K562 (cell line): ENCODE data around the gene CRELD2. TPM values are rescaled to one million over a fixed set of nuclear protein-coding genes. Genes with fewer than 3 reads are reported as not detected.

ENCODE experiments used
- DLX4 ChIP-seq: fragments of 250-450 bp; sonication (Bioruptor Pico); IDR thresholded peaks from 2 replicates; pipeline ENCODE4 v1.6.1; 2021; ENCODE audit warnings: mild to moderate bottlenecking
- HCFC1 ChIP-seq: IDR thresholded peaks from 2 replicates; pipeline ENCODE4 v1.6.1; 2012; ENCODE audit warnings: low read depth, low read length, improper control_type of control experiment
- NR0B1 ChIP-seq: fragments of 450-650 bp; IDR thresholded peaks from one replicate; pipeline ENCODE4 v1.6.1; 2018; ENCODE audit warnings: mild to moderate bottlenecking, moderate library complexity; ENCODE audit not compliant: partially characterized antibody
- NRF1 ChIP-seq, 2 experiments: fragments of 450-650 bp; IDR thresholded peaks in 1 of 2; conservative IDR thresholded peaks in 1 of 2; 2 replicates each; pipeline ENCODE4 v1.6.1; 2014; ENCODE audit warnings: mild to moderate bottlenecking in 2 of 2
- REST ChIP-seq, 2 experiments: fragments of 450-650 bp; formaldehyde crosslinking in 1 of 2; IDR thresholded peaks; 2 replicates each; pipeline versions ENCODE4 v1.4.0 to v1.6.1; 2014 to 2020; ENCODE audit warnings: mild to moderate bottlenecking in 2 of 2, borderline replicate concordance in 1 of 2, low read depth in 1 of 2
- SREBF1 ChIP-seq: fragments of 150-350 bp; IDR thresholded peaks from 2 replicates; pipeline ENCODE4 v1.6.1; 2014; ENCODE audit warnings: antibody characterized with exemption, low read depth, low read length, borderline replicate concordance
- STAG1 ChIP-seq: sonication (generic); formaldehyde crosslinking; IDR thresholded peaks from 2 replicates; pipeline ENCODE4 v1.5.0; 2020; ENCODE audit warnings: missing genetic modification reagents, borderline replicate concordance
- ZFP91 ChIP-seq: sonication (generic); formaldehyde crosslinking; IDR thresholded peaks from 2 replicates; pipeline ENCODE4 v1.8.0; 2022; ENCODE audit warnings: mild to moderate bottlenecking, missing genetic modification reagents
- polyA plus RNA-seq, 8 experiments: library from polyadenylated mRNA; depleted of rRNA in 4 of 8; stranded (reverse) in 5 of 8; unstranded in 3 of 8; fragments of >200 nt; fragmentation: Nextera tagmentation in 2 of 8; fragmentation: Illumina TruSeq in 1 of 8; extraction: Ambion mirVana in 2 of 8; extraction: Trizol in 1 of 8; gene quantifications; 2 replicates each; pipeline versions ENCODE4 v1.2.1 to v1.2.3, GENCODE V29; 2011 to 2014; ENCODE audit warnings: inconsistent platforms in 1 of 8, missing spikeins in 1 of 8
- total RNA-seq, 7 experiments: library from RNA; depleted of rRNA in 6 of 7; stranded (reverse); fragments of >200 nt in 6 of 7; fragmentation: Illumina TruSeq in 2 of 7; extraction: Trizol in 2 of 7; gene quantifications; 2 replicates each; pipeline versions ENCODE4 v1.2.1 to v1.2.3, GENCODE V29; 2011 to 2021; ENCODE audit warnings: low replicate concordance in 1 of 7

The CRELD2 gene
- total and polyA plus RNA-seq, 9 of the 15 experiments (the other 6 are each of a cell fraction or from before 2014, with no cell fraction given) = 0.96 to 25.3 (median 8.8) TPM

- TF ChIP-seq REST (IDR thresholded peaks at IDR 0.05; ENCODE audit: borderline replicate concordance) = no peak
- no peak for TF ChIP-seq REST (CRISPR knock-in tag; IDR thresholded peaks at IDR 0.05; ENCODE audit: low read depth)
- no peak for TF ChIP-seq ZFP91 (CRISPR knock-in tag)
- no peak for TF ChIP-seq SREBF1
- no peak for TF ChIP-seq NRF1 (conservative IDR thresholded peaks at IDR 0.05 in 1 of 2, IDR thresholded peaks at IDR 0.05 in 1 of 2)
- TF ChIP-seq HCFC1 = no peak
- TF ChIP-seq DLX4 (CRISPR knock-in tag) = no peak
- TF ChIP-seq STAG1 (CRISPR knock-in tag) = no peak
- TF ChIP-seq NR0B1 = no peak
These were observed 7.2 kb downstream of the CRELD2 start (continued) for GRCh38 chr22:49925525-49926128.
